IMR-90 (cell line): Measurements from ENCODE around the gene CA5B. TPM values are rescaled to one million over a fixed set of nuclear protein-coding genes. Genes with fewer than 3 reads are reported as not detected.

Experiments used
- ATAC-seq: fragments of 200-7000 bp; cut with Tn5 transposase; 2 replicates; pipeline ENCODE4 v1.9.1; 2020; ENCODE audit warnings: low read depth, mild to moderate bottlenecking, moderate library complexity
- BruUV-seq: library from RNA; stranded (reverse); fragments of 400-500 nt; replicated peaks from 2 replicates; lab custom pipeline; 2021; lab: Mats Ljungman, UMichigan
- CTCF ChIA-PET: fragments of 300-600 bp; formaldehyde crosslinking; extraction: SDS; loops from one replicate; lab custom pipeline; 2021; ENCODE audit warnings: antibody characterized with exemption; lab: Yijun Ruan, JAX
- POLR2A ChIA-PET: fragments of 300-600 bp; sonication (Branson Sonifier 250); formaldehyde crosslinking; loops from one replicate; lab custom pipeline; 2022; ENCODE audit warnings: antibody characterized with exemption; ENCODE audit not compliant: unreplicated experiment; lab: Charles Lee
- DNase-seq: peaks from one replicate; pipeline ENCODE4 v3.0.0; 2013
- H2AFZ ChIP-seq: replicated peaks from 2 replicates; pipeline ENCODE3; 2013; ENCODE audit warnings: low read length, mild to moderate bottlenecking; ENCODE audit not compliant: poor library complexity
- H2AK5ac ChIP-seq: 2 replicates; pipeline ENCODE4 v1.6.1; 2013; ENCODE audit warnings: low read depth, low read length, inconsistent platforms
- H2AK9ac ChIP-seq: replicated peaks from 2 replicates; pipeline ENCODE3; 2013; ENCODE audit warnings: mild to moderate bottlenecking, low read depth, low read length, moderate library complexity; ENCODE audit not compliant: poor library complexity
- H2BK120ac ChIP-seq: 2 replicates; pipeline ENCODE4 v1.6.1; 2013; ENCODE audit warnings: low read depth, low read length, inconsistent platforms
- H2BK15ac ChIP-seq: 3 replicates; pipeline ENCODE4 v1.6.1; 2013; ENCODE audit warnings: low read depth, low read length, inconsistent platforms
- H2BK20ac ChIP-seq: 2 replicates; pipeline ENCODE4 v1.6.1; 2013; ENCODE audit warnings: low read depth, mild to moderate bottlenecking, inconsistent platforms, low read length, moderate library complexity
- H2BK5ac ChIP-seq: 2 replicates; pipeline ENCODE4 v1.6.1; 2013; ENCODE audit warnings: mild to moderate bottlenecking, low read depth, low read length, inconsistent platforms; ENCODE audit not compliant: poor library complexity, severe bottlenecking
- H3K14ac ChIP-seq: replicated peaks from 2 replicates; pipeline ENCODE4 v1.6.1; 2013; ENCODE audit warnings: low read depth, low read length, inconsistent platforms
- H3K18ac ChIP-seq: 2 replicates; pipeline ENCODE4 v1.6.1; 2013; ENCODE audit warnings: low read depth, low read length, control low read depth
- H3K23ac ChIP-seq: 2 replicates; pipeline ENCODE4 v1.6.1; 2013; ENCODE audit warnings: low read depth, low read length, inconsistent platforms
- H3K27ac ChIP-seq: 2 replicates; pipeline ENCODE4 v1.5.1; 2013; ENCODE audit warnings: mild to moderate bottlenecking, control low read depth, low read length; ENCODE audit not compliant: insufficient read depth
- H3K27me3 ChIP-seq: 2 replicates; pipeline ENCODE4 v1.6.1; 2013; ENCODE audit warnings: low read length; ENCODE audit not compliant: control insufficient read depth, insufficient read depth
- H3K36me3 ChIP-seq: 2 replicates; pipeline ENCODE4 v1.6.1; 2013; ENCODE audit warnings: low read length, mixed read lengths; ENCODE audit not compliant: control insufficient read depth, insufficient read depth
- H3K4ac ChIP-seq: 2 replicates; pipeline ENCODE4 v1.6.1; 2013; ENCODE audit warnings: low read depth, low read length, inconsistent platforms
- H3K4me1 ChIP-seq: 2 replicates; pipeline ENCODE4 v1.6.1; 2013; ENCODE audit warnings: low read length, mixed read lengths; ENCODE audit not compliant: control insufficient read depth, insufficient read depth
- H3K4me2 ChIP-seq: 2 replicates; pipeline ENCODE4 v1.6.1; 2013; ENCODE audit warnings: low read depth, mild to moderate bottlenecking, control low read depth, low read length, moderate library complexity
- H3K4me3 ChIP-seq: 2 replicates; pipeline ENCODE4 v1.5.1; 2013; ENCODE audit warnings: low read depth, mild to moderate bottlenecking, control low read depth, low read length, moderate library complexity; ENCODE audit not compliant: insufficient read depth
- H3K56ac ChIP-seq: 2 replicates; pipeline ENCODE4 v1.6.1; 2013; ENCODE audit warnings: low read length, inconsistent platforms; ENCODE audit not compliant: insufficient read depth; ENCODE audit errors: extremely low read depth
- H3K79me1 ChIP-seq, 2 experiments: 2 replicates each; pipeline ENCODE4 v1.6.1; 2013; ENCODE audit warnings: low read length in 2 of 2, inconsistent platforms in 1 of 2, low read depth in 1 of 2
- H3K9ac ChIP-seq: 2 replicates; pipeline ENCODE4 v1.6.1; 2013; ENCODE audit warnings: low read depth, low read length, control low read depth
- H3K9me1 ChIP-seq: 2 replicates; pipeline ENCODE4 v1.6.1; 2013; ENCODE audit warnings: low read length, inconsistent platforms; ENCODE audit not compliant: insufficient read depth
- H3K9me3 ChIP-seq: 2 replicates; pipeline ENCODE4 v1.6.1; 2013; ENCODE audit warnings: low read length; ENCODE audit not compliant: control insufficient read depth, insufficient read depth
- H4K20me1 ChIP-seq: 2 replicates; pipeline ENCODE4 v1.6.1; 2013; ENCODE audit warnings: low read length, inconsistent platforms; ENCODE audit not compliant: insufficient read depth
- H4K5ac ChIP-seq: 2 replicates; pipeline ENCODE4 v1.6.1; 2013; ENCODE audit warnings: mild to moderate bottlenecking, low read depth, low read length, control low read depth
- H4K8ac ChIP-seq, 2 experiments: 2 replicates each; pipeline ENCODE4 v1.6.1; 2013; ENCODE audit warnings: low read depth in 2 of 2, low read length in 2 of 2, control low read depth in 1 of 2, inconsistent platforms in 1 of 2
- H4K91ac ChIP-seq: 2 replicates; pipeline ENCODE4 v1.6.1; 2013; ENCODE audit warnings: low read depth, low read length, inconsistent platforms; ENCODE audit not compliant: insufficient read depth
- ELK1 ChIP-seq: fragments of 150-350 bp; IDR thresholded peaks from 2 replicates; pipeline ENCODE4 v1.6.1; 2016; ENCODE audit warnings: low read depth, mild to moderate bottlenecking, low read length, moderate library complexity, borderline replicate concordance
- MAZ ChIP-seq: IDR thresholded peaks from 2 replicates; pipeline ENCODE4 v1.6.1; 2012; ENCODE audit warnings: low read depth, mild to moderate bottlenecking, low read length, improper control_type of control experiment, moderate library complexity, borderline replicate concordance
- WGBS, 2 experiments: methylation state at CpG; one replicate each; pipeline versions ENCODE4 v1.1.5 to v1.1.7; 2013; ENCODE audit warnings: missing lambda C conversion rate in 2 of 2; ENCODE audit not compliant: insufficient read length in 1 of 2; ENCODE audit errors: extremely low coverage in 2 of 2; 5-methylcytosine and 5-hydroxymethylcytosine counted together
- dilution Hi-C: fragments of 300-500 bp; cut with HindIII; formaldehyde crosslinking; loops from one replicate; pipeline ENCODE4 v1.14.3; 2018; ENCODE audit warnings: low sequenced_read_pairs; ENCODE audit not compliant: unreplicated experiment
- in situ Hi-C: fragments of 300-500 bp; cut with MboI; formaldehyde crosslinking; loops from 3 replicates; pipeline ENCODE4 v1.14.3; 2019; ENCODE audit warnings: low sequenced_read_pairs, inconsistent platforms, mixed read lengths
- intact Hi-C: fragments of 100-400 bp; cut with micrococcal nuclease; formaldehyde crosslinking; loops from 2 replicates; pipeline ENCODE4 v1.10.0; 2022
- polyA plus RNA-seq, 3 experiments: library from polyadenylated mRNA; depleted of rRNA; stranded (reverse); fragments of >200 nt; gene quantifications; 2 replicates each; pipeline ENCODE4 v1.2.3, GENCODE V29; 2012; ENCODE audit warnings: low replicate concordance in 1 of 3
- total RNA-seq: library from RNA; depleted of rRNA; stranded (reverse); fragments of >200 nt; gene quantifications from 2 replicates; pipeline ENCODE4 v1.2.3, GENCODE V29; 2012

CA5B gene
- total and polyA plus RNA-seq, 2 of the 4 experiments (the other 2 are of a cell fraction): 3.5 to 5.4 TPM

- H3K9ac ChIP-seq: no peak overlapping the region
- no peak overlapping the region for H4K91ac ChIP-seq
- H4K5ac ChIP-seq: no peak overlapping the region
- H3K9me3 ChIP-seq: no peaks in the 10 kb centered on the region
- intact Hi-C loops (no loop called here), in situ Hi-C loops (loop anchor here (25.0 kb wide), 1 partner anchor 872 kb away; no protein-coding TSS in a partner anchor), dilution Hi-C loops (no loop called here)
- no peak for TF ChIP-seq MAZ
- no peak for TF ChIP-seq ELK1
- no peaks in the 10 kb centered on the region for H4K20me1 ChIP-seq
- no CpG with 5 or more reads among the region's 6 CpGs for WGBS, 2 experiments
- H3K27ac ChIP-seq: no peak overlapping the region
- no peak overlapping the region for H2AK9ac ChIP-seq
- peaks cover 3% of the 10 kb centered on the region for H3K9me1 ChIP-seq
- BruUV-seq: no TSS peak
- H2BK120ac ChIP-seq: no peak overlapping the region
- ChIA-PET CTCF (no interaction called here), POLR2A (no interaction called here)
- no peaks in the 10 kb centered on the region; a peak in 2 of 4 replicates for H3K79me1 ChIP-seq
- no peak overlapping the region for H2BK20ac ChIP-seq
- peaks cover 19% of the 10 kb centered on the region for H3K36me3 ChIP-seq
- no peak overlapping the region for H3K4ac ChIP-seq
- H3K4me2 ChIP-seq: no peak overlapping the region
- no peak for ATAC-seq
- no peak overlapping the region for H3K23ac ChIP-seq
- no peak overlapping the region for H3K18ac ChIP-seq
- no peak overlapping the region for H2BK15ac ChIP-seq
- H2AFZ ChIP-seq: no peak overlapping the region
- no peak overlapping the region for H3K14ac ChIP-seq
- H4K8ac ChIP-seq: no peak overlapping the region
- DNase-seq: no peak
- no peaks in the 10 kb centered on the region for H3K27me3 ChIP-seq
- no peak overlapping the region for H3K56ac ChIP-seq
- H2AK5ac ChIP-seq: no peak overlapping the region
- no peak overlapping the region for H2BK5ac ChIP-seq
- no peak overlapping the region for H3K4me3 ChIP-seq
- peaks cover 2% of the 10 kb centered on the region; the same call in 1 of the 2 replicates for H3K4me1 ChIP-seq
Observed at GRCh38 chrX:15814771-15815365, 76.8 kb downstream of the CA5B start.
